HL-60/S4 treated with retinoic acid at 250 ng/mL for 4 days and 3 days (cell line): ENCODE results near the gene PDCD1.
"Not testable (repeated sequence)": the region's sequence is repeated elsewhere in the genome, so short reads cannot be mapped to it uniquely, and the experiment has no call there.

Source experiments
- in situ Hi-C: fragments of 300-500 bp; cut with MboI; formaldehyde crosslinking; loops from 2 replicates; pipeline ENCODE4 v1.7.0; 2022; ENCODE audit warnings: low sequenced_read_pairs

The PDCD1 gene

DNA sequence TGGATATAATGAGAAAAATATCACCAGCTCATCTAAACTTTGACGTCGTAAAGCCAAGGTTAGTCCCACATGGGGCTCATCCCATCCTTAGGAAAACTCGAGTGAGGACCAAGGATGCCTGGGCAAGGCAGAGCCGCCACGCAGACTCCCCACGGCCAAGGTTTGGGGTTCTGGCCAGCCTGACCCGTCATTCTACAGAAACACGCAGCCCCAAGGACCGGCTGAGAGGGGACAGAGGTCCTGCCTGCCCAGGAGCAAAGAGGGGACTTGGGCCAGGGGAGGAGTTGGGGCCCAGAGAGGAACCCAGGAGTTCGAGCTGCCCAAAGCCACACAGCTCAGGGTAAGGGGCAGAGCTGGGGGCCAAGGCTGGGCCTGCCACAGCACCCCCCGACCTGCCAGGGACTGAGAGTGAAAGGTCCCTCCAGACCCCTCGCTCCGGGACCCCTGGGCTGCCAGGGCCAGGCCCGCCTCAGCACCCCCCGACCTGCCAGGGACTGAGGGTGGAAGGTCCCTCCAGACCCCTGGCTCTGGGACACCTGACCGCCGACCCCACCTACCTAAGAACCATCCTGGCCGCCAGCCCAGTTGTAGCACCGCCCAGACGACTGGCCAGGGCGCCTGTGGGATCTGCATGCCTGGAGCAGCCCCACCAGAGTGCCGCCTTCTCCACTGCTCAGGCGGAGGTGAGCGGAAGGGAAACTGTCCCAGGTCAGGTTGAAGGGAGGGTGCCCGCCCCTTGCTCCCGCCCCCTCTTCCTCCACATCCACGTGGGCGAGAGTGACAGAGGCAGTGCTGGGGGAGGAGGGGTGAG, at the start of gene PDCD1:
TSS of gene PDCD1 (minus strand) at position 689 of the 811 bp plus-strand sequence. CDS start at position 633, 56 bp downstream.
- in situ Hi-C loops, result no loop called here

DNA sequence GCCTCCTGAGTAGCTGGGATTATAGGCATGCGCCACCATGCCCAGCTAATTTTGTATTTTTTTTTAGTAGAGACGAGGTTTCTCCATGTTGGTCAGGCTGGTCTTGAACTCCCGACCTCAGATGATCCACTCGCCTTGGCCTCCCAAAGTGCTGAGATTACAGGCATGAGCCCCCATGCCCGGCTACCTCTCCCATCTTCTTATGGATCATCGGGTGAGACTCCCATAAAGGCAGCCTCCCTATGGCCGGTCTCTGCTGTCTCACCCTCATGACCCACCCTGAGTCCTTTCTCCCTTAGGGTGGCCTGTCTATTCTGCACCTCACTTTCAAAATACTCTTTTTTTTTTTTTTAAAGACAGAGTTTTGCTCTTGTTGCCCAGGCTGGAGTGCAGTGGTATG, 49.1 kb upstream of the PDCD1 start:
- in situ Hi-C loops, result not testable (repeated sequence)

DNA sequence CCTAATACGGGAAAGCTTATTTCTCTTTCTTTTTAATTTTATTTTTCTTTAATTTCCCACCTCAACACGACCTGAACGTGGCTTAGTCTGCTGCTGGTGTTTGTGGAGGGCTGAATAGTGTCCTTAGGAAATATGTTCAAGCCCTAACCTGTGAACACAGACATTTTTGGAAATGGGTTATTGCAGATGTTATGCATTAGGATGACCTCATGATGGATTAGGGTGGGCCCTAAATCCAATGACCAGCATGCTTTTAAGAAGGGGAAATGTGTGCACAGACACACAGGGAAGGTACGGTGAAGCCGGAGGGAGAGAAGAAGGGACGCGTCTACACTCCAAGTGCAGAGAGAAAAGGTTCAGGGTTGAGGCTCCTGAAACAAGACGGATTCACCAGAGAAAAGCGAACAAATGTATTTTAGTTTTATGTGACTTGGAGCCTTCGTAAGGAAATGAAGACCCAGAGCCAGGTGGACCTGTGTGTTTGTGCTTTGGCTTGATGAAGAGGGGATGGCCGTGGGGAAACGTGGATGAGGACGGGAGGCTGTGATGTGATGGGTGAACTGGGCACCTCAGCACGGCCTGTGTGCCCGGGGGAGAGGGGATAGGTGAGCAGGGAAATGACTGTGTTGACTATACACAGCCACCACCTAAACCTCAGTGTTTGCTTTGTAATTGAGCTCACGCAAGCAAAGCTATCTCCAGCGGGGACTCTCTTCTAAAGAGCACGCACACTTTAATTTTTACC, 48.3 kb upstream of the PDCD1 start:
- in situ Hi-C loops, result no loop called here

DNA sequence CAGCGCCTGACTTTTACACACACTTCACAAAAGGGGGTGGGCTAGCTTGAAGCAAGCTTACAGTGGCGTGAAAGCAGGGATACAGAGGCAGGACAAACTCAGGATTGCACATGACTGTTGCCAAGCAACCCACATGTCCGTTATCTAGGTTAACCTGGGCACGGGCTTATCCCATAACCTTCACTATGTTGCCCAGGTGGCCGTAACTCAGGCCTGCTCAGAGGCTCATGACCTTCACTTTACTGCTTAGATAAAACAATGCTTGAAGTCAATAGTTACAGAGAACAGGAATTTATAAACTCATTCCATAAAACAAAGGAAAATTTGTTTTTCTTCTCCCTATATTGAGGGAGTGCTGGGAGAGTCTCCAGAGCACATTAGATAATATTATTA, 47.7 kb upstream of the PDCD1 start:
- in situ Hi-C loops, result not testable (repeated sequence)

DNA sequence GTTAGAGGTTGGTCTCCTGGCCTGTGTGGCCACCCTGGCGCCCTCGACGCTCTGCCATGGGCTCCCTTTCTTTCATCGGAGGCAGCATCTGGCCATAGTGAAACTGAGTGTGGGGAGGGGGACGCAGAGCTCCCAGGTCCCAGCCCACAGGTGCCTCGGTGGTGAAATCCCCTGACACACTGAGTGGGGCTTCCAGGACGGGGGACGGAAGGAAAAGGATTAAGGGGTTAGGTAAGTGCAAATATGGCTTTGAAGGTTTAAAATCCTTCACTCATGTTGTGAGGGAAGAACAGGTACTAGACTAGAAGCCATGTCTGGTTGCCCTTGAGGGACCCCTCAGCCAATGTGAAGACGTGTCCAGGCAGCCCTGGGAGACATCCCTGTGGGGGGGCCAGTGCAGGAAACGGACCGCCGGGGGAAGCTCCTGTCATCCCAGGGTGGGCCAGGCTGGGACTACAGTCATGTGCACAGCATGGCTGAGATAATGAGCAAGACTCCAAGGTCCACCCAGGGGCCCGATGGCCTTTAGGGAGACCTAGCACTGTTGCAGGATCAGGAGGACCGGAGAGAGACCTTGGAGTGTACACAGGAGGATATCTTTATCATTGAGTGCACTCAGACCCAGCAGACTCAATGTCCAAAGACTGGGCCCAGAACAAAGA, 47.2 kb upstream of the PDCD1 start:
- in situ Hi-C loops, result no loop called here

DNA sequence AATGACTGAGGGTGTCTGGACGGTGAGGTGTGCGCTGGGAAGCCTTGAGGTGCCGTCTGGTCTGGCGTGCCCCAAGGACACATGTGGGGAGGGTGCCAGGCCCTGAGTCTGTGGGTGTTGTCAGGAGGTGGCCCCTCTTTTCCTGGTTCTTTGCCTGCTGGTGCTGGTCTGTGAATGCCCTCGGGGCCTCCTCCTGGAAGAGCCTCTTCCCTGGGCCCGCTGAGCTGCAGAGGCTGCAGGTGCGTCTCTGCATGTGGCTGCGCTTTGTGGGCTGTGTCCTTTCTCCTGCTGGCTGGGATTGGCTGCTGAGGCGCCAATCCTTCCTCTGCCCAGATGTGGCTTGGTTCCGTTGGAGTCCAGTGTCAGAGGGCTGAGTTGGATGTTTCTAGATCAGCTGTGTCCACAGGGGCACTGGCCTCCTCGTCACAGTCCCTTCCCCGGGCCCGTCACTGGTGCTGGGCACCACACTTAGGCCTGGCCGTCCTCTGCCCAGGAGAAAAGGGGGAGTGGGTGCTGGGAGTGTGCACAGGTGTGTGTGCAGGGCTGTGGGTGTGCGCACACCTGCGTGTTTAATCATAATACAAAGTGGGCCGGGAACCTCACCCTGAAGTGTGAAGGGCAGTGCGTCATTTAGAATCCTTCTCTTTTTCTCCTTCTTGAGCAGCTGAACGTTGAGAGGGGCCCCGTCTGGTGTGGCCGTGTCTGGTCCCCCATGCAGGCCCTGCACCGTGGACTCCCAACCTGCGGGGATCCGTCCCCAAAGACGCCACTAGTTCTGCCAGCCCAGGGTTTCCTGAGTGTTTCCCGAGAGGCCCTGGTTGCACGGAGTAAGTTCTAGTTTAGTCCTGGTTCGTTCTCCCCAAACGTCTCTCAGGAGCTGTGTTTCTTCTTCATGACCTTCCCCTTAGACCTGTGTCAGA, 46.4 kb upstream of the PDCD1 start:
- in situ Hi-C loops, result no loop called here

DNA sequence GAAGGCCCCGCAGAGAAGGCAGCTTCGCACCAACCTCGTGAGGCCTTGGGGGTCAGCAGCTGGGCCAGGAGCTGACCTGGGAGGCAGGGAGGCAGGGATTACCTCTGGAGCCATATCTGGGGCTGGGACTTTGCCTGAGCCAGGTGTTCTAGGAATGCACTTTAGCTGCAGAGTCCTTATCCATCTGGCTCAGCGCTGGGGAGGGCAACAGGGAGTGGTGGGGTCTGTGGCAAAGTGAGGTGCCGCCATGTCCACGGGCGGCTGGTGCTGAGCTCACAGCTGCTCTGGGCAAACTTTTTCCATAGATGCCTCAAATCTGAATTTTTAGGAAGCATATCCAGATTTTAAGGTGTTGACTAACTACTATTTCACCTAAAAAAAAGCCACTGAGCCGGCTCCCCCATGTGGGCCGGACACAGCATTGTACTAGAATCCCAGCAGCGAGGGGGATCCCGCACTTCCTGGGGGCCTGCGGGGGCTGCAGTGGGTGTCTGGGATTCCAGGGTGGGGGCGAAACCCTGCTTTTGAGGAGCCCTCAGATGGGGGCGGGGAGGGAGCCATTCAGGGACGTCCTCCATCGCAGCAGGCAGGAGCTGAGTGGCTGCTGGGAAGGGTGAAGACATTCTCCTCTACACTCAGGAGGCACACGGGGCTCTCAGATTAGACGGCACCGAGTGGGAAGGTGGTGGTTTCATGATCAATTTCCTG, 45.5 kb upstream of the PDCD1 start:
- in situ Hi-C loops, result no loop called here

DNA sequence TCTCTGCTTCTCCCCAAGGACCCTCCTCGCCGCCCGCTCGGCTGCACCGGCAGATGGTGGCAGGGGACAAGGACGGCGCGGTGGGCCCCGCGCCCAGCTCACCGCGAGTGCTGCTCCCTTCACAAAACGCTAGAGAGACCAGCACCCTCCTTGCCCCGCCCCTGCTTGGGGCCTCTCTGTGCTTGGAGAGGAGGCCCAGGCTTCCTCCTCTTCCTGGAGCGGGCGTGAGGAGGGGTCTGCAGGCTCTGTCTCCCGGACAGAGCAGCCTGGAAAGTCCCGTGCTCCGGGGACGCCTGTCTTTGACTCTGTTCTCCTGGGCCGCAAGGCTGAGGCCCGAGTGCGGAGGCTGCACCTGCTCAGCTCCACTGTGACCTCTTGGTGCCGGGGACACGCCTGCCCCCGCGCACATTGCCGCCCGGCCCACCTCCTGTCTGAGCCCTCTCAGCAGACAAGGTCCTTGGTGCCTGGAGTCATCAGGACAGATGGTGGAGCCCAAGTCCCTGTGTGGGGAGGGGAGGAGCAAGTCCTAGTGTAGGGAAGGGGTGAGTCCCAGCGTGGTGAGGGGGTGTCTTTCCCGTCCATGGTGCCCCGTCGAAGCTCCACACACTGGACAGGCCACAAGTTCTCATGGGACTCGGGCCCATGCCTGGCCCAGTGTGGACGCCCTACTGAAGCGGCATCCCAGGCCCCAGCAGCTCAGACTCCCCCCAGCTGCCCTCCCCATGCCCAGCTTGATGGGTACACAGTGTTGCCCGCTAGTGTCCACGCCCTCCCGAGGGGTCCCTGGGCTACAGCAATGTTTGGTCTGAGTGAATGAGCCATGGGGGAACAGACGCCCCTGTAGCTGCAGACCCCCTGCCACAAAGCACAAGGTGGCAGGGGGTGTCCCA, 44.7 kb upstream of the PDCD1 start:
- in situ Hi-C loops, result no loop called here

DNA sequence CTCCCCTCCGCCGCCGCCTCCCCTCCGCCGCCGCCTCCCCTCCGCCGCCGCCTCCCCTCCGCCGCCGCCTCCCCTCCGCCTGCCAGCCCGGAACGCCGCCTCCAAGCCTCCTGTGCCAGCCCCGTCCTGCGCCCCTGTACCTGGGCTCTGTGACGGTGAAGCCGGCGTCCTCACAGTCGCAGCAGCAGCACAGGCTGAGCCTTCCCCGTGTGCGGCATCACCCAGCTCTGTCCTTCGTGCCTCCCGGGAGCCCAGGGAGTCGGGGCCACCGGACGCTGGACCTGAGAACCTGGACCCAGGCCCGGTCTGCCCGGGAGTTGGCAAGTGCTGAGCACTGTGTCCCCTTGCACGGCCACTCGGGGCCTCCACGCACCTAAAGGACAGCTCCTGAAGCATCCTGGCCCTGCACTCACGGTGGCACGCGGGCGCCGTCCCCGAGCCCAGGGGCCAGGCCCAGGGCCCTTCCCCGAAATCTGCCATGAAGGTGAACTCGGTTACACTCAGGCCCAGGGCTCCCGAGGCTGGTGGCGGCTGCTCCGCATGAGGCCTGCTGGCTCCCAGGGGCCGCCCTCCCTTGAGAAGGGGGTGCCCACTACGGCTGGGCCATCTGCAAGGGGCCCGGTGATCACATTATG, 43.8 kb upstream of the PDCD1 start:
- in situ Hi-C loops, result no loop called here

DNA sequence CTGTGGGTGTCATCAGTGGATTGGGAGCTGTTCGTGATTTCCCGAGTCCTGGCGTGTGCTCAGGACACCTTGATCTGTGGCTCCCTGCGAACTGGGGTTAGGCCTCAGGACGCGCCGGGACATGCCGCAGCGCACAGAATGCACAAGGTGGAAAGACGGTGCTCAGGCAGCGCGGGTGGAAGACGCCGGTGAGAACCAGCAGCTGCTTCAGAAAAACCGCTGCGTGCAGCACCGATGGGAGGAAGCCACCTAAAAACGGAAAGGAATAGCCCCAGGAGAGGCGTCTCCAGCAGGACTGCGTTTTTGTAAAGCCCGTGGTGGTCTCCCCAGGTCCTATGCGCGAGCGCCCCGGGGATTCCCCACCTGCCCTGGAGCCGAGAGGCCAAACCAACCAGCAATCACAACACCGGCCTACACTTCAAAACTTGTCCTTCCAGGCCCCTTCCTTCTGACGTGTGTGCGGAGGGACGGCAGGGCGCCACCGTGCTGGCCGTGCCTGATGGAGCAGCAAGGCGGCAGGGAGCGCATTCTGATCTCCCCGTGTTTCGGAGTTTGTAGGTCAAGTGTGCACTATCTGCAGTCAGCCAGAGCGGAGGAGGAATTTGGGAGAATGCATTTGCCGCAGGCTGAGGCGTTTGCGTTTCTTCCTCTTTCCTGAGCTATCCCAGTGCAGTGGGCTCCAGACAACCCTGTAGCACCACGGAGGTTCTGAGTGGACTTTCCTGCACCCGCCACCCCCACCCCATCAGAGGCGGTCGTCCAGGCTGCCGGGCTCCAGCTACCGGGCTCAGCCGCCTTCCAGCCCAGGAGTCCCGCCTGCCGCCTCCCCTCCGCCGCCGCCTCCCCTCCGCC, 43.0 kb upstream of the PDCD1 start:
- in situ Hi-C loops, result no loop called here

DNA sequence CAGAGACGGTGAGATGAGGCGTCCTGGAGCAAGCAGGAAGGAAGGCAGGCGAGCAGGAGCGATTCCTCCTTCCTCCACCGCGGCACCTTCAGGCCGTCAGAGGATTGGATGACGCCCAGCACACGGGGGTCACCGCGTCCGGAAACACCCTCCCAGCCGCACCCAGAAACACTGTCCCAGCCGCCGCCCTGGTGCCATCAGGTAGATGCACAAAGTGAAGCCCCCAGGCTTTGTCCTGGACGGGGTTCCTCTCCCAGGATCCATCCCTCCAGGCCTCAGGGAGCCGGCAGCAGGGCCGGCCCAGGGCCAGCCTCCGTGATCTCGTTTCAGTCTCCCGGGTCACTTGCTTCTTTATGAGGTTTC, 42.3 kb upstream of the PDCD1 start:
- in situ Hi-C loops, result no loop called here

DNA sequence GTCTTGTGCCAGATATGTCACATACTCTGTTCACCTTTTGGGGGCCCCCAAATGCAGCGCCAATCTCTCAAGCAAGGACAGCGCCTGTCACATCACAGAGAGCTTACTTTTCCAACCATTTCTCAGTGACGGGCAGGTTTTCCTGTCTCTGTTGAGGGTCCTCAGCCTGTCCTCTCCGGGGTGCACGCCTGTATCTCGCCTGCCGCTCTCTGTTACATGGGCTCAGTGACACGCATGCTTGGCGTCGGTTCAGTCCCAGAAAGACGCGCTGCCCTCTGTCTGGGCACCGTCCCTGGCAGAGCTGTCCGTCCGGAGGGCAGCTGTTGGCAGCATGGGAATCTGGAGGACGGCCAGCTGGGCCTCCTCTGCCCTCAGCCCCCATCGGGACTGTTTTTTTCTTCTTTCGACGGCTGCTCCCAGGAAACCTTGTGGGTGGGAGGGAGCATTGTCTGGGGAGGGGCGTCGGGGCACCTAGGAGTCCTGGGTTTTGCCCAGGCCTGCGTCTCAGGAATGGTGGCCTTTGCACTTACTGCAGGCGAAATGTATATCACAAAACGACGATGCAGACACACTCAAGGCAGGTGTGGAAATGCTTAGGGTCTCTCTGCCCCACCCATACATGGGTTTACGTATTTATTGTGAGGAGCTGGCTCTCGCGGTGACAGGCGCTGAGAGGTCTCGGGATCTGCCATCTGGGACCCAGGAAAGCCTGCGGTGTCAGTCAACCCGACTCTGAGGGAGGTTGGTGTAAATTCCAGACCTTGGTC, 41.7 kb upstream of the PDCD1 start:
- in situ Hi-C loops, result no loop called here

DNA sequence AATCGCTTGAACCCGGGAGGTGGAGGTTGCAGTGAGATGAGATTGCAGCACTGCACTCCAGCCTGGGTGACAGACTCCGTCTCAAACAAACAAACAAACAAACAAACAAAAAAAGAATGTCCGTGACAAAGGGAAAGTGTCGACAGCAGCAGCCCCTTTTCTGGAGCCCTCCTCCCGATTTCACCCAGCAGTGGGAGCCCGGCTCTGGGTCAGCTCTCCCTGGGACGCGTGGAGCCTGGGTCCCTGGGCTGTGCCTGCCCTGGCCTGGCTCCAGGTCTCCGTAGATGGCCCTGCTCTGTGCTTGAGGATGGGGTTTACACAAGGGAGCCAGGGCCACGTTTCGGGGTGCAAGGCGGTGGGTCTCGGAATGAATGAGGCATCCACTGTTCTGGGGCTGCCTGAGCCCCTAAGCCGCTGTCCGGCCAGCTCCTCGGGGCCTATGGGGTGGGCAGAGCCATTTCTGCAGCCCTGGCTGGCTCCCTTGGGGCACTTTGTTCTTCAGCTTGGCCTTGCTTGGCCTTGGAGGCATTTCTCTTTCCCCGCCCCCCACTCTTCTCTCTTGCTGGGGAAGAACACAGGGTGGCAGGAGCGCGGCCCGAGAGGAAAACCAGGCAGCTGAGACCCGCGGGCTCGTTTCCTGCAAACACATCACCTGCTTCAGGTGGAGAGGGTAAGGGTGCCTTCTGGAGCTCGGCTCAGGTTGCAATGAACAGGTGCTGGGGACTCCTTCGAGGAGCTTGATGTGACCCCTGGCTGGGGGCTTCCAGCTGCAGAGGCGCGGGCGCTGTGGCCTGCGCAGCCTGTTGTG, 40.0 kb upstream of the PDCD1 start:
- in situ Hi-C loops, result no loop called here

DNA sequence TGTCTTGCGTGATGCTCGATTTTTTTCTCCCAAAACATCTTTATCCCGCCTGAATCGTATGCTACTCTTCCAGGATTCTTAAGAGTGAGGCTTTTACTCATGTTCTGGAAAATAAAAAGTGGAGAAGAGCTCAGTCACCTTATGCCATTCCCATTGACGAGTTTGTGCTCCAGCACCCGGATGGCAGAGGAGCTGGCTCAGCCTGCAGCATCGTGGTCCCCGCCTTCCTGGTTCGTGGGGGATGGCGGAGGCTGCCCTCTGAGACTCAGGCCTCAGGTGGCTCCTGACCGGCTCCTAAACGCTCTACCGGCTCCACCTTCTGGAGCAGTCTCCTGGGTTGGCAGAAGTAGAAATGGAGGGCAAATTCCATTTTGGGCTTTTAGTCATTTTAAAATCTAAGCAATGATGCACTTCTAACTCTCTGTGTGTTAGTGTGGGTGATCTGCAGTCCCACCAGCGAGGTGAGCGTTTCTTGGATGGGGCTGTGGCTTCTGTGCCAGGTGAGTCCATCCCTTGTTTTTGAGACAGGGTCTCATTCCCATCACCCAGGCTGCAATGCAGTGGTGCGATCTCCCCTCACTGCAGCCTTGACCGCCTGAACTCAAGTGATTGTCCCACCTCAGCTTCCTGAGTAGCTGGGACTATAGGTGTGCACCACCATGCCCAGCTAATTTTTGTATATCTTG, 38.7 kb upstream of the PDCD1 start:
- in situ Hi-C loops, result no loop called here

DNA sequence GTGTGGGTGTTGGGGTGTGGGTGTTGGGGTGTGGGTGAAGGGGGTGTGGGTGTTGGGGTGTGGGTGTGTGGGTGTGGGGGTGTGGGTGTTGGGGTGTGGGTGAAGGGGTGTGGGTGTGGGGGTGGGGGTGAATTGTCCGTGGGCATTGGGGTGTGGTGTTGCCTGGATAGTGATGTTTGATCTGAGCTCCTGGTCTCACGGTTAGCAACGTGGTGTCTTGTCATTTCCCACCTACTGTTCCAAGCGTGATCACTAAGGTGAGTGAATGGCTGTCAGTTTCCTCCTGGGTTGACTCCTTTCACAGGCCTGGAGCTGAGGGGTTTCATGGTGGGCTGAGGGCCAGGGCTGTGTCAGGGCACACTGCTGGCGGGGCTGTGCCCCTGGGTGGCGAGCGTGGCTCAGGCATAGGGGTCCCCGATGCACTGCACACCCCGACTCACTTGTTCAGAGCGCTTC, 38.1 kb upstream of the PDCD1 start:
- in situ Hi-C loops, result no loop called here
